HG03108 (cell line): Measurements from ENCODE around the gene CCDC18.
"Not testable (repeated sequence)": the region's sequence is repeated elsewhere in the genome, so short reads cannot be mapped to it uniquely, and the experiment has no call there.

Experiments used
- ATAC-seq: cut with Tn5 transposase; IDR thresholded peaks from one replicate; pipeline ENCODE4 v1.9.1; 2021; ENCODE audit warnings: moderate library complexity; ENCODE audit not compliant: unreplicated experiment

The CCDC18 gene, protein sequence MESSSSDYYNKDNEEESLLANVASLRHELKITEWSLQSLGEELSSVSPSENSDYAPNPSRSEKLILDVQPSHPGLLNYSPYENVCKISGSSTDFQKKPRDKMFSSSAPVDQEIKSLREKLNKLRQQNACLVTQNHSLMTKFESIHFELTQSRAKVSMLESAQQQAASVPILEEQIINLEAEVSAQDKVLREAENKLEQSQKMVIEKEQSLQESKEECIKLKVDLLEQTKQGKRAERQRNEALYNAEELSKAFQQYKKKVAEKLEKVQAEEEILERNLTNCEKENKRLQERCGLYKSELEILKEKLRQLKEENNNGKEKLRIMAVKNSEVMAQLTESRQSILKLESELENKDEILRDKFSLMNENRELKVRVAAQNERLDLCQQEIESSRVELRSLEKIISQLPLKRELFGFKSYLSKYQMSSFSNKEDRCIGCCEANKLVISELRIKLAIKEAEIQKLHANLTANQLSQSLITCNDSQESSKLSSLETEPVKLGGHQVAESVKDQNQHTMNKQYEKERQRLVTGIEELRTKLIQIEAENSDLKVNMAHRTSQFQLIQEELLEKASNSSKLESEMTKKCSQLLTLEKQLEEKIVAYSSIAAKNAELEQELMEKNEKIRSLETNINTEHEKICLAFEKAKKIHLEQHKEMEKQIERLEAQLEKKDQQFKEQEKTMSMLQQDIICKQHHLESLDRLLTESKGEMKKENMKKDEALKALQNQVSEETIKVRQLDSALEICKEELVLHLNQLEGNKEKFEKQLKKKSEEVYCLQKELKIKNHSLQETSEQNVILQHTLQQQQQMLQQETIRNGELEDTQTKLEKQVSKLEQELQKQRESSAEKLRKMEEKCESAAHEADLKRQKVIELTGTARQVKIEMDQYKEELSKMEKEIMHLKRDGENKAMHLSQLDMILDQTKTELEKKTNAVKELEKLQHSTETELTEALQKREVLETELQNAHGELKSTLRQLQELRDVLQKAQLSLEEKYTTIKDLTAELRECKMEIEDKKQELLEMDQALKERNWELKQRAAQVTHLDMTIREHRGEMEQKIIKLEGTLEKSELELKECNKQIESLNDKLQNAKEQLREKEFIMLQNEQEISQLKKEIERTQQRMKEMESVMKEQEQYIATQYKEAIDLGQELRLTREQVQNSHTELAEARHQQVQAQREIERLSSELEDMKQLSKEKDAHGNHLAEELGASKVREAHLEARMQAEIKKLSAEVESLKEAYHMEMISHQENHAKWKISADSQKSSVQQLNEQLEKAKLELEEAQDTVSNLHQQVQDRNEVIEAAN (N-terminal part only)

DNA sequence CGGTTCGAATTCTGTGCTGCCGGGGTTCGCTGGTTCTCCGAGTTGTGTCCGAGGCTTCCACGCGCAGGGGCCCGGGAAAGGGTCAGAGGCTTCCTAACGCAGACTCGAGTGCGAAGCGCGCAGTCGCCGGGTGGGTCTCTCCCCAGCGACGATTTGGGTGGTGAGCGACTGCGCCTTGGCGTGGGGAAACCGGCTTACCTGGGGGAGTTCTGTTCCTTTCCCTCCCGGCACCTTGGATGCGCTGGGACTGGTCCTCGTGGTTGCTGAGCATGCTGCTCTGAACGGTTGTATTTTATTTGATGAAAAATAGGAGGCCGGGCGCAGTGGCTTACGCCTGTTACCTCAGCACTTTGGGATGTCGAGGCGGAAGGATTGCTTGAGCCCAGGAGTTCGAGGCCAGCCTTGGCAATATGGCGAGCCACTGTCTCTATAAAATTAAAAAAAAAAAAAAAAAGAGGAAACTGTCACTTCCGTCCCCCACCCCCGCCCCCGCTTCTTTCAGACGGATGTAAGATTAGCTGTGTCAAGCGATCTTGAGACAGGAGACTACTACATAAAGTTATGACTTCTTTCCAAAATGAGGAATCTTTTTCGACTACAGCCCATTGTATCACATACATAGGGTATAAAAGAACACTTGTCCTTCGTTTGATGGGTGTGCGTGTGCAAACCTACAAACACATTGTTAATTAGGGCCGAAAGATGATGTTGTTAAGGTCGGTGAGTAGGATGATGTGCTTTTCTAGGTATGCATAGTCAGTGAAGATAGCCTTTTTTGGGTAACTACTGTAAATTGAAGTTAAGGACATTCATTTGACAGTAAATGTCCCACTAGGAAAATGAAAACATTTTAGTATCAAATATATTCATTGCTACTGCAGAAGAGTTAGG lies at the start of gene CCDC18:
Gene CCDC18 (plus strand): TSS at position 2 of the 891 bp plus-strand sequence. CDS start 2,638 bp downstream, outside the sequence.
- no peak for ATAC-seq

DNA sequence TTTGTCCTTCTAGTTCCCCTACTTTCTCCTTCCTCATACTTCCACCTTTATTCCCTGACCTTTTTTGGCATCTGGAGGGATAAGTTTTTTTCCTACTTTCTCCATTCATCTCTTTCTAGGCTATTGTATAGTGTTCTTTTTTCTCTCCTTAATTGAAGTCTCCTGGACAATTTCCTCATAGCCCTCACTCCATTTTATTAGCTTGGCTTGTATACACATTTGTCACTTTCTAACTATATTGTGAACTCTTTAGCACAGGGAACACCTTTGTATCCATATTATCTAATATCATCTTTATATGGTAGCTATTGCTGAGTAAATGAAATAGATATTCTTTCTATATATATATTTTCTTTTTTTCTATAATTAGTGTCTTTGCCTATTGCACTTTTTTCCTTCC lies 47.9 kb upstream of the CCDC18 start:
- ATAC-seq: no peak

DNA sequence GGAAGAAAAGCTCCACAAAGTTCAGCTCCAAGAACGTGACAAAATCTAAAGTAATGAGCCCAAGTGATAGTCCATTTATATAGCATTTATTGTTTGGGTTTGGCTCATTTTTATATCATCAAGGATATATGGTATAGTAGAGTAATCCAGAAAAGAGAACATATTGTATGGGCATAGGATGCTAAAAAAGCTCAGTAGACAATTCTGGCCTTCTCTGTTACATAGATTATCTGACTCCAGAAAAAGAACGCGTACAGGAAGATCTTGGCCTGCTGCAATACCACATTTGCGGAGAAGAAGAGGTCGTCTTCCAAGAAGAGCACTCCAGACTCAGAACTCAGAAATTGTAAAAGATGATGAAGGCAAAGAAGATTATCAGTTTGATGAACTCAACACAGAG lies 44.1 kb upstream of the CCDC18 start:
- no peak for ATAC-seq

DNA sequence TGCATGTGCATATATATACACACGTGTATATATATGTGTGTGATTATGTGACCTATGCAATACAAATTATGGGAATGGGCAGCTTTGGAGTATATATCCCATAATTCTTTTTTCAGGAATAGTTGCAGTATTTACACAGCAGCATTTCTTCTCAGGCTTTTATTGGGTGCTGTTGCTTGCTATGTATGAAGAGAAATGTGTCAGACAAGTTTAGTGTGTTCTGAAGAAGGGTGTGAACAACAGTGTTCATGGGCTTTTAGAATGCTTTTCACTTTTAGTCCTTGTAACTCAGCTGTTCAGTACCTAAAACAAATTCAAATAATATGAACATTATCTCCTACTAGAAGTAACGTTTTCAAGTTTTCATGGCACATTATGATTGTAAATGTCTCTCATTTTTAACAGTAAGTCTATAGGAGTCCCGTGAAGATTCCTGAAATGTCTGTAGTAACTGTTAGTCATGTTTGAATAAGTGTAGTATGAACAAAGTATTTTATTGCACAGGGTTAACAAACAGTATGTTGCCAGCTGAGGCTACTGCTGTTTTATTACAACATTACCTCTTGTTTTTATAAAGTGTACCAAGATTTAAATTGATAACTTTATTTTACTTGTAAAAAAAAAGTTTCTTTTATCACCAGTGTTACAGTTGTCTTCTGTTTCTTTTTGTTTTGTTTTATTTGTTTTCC lies 42.8 kb upstream of the CCDC18 start:
- no peak for ATAC-seq

DNA sequence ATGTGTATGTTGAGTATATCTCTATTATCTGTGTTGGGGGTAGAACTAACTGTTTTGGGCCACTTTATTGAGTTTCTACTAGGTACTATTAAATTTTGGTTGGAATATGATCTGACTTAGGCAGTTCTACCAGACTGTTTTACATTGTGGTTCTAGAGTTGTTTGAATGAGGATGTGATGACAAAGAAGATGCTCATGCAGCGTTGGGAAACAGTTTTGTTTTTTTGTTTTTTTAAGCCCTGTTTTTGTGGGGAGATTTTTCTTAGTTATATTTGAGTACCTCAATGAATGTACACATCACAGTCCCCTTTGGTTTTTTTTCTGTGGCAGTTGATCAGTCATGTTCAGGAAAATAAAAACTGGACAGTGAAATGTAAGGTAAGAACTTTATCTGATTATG lies 40.4 kb upstream of the CCDC18 start:
- no peak for ATAC-seq

DNA sequence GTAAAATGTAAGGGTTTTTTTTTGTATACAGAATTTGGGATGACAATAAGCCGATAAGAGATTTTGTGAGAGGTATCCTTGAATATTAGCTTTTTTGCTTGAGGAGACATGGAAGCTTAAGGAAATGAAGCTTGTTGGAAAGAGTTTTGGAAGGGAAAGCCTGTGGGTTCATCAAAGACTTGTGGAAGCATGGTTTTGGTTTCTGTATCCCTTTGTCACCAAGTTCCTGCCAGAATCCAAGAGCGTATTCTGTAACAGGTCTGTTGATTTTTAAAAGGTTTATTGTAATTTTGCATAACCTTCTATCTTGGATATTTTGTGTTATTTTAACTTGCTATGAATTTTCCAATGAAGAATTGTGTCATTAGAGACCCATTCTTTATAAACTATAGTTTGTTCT lies 38.4 kb upstream of the CCDC18 start:
- ATAC-seq: no peak

DNA sequence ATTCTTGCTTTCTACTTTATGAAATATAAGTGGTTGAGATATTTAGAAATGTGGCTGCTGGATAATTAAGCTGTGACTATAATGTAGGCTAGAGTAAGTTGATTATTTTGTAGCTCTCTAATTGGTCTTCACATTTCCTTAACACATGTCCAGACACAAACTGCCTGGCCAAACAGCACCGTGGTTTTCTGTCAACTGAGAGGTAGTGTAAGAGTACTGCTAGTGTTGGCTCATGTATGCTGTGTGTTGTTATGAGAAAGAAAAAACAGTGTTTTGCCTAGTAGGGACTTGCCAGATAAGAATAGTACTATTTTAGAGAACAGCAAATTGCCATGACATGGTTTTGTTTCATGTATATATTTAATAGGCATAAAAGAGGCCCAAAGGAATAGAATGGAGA lies 37.4 kb upstream of the CCDC18 start:
- no peak for ATAC-seq

DNA sequence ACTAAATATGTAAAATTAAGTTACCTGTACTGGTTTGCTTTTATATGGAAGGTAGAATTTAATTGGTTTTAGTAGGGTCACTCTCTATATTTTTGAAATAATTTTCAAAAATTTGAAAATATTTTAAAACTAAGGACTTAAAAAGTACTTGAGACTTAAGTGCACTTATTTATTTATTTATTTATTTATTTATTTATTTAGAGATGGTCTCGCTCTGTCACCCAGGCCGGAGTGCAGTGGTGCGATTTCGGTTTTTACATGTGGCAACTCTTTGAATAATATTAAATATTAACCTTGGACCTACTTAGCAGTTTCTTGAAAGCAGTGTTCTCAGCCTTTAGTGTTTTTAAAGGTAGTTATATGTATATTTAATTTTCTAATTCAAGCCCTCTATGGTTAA lies 36.8 kb upstream of the CCDC18 start:
- no peak for ATAC-seq

DNA sequence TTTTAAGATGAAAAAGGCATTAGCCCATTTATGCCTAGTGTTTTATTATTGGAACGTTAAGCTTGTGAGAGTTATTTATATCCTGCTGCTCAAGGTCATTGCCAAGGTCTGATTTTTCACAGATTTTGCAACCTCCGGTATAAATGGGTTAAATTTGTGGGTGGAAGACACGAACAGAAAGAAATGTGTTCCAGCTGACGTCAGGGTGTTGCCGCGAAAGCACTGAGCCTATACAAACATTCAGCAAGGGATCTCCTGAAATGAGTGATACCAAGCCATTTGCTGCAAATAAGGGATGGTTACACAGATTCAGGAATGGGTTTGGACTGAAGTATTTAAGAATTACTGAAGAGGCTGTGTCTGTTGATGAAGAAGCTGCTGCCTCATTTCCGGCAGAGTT lies 32.5 kb upstream of the CCDC18 start:
- ATAC-seq: no peak

DNA sequence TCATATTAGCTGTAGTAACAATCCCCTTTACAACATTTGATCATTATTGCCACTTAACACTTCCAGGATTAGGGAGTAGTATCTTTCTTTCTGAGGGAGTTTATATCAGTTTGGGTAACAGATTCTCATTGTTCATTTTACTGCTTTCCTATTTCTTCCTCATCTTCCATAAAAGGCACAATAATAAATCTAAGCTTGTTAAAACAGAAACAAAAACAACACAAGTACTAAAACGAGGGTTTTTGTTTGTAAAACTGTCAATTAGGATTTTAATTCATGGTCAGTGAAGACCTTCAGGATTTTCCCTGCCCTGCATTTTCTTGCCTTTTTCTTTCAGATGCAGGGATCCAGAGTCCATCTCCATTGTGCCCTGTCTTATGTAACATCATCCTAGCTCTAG lies 29.8 kb upstream of the CCDC18 start:
- ATAC-seq: no peak

DNA sequence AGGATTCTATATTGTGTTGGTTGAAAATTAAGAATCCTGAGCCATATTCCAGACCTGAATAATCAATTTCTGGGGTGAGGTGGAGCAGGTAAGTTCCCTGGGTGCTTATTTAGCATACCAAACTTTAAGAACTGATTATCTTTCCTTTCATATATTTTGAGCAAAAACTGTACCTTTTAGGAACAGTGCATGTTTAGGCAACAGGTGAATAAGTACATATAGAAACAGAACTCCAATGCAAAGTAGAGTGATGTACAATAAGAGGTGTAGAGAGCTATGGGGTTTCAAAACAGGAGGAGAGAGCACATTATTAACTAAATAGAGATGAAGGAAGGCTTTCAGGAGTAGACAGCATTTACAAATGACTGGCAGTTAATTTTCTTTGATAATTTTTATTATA lies 29.1 kb upstream of the CCDC18 start:
- no peak for ATAC-seq

DNA sequence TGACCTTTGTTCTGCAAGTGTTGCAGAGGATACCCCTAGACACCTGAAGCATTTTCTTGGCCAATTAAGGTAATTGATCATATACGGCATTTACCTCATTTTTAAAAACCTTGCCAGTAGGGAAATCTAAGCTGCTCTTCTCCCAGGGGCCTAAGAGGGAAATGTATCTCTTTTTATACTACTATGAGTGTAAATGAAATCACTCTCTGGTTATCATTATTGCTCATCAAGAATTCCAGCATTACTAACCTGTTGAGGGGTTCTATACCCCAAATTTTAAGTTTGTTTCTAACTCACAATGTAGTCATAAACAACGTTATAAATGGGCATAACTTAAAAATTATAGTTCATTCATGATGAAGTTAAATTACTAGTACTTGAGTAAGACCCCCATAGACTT lies 27.7 kb upstream of the CCDC18 start:
- no peak for ATAC-seq

DNA sequence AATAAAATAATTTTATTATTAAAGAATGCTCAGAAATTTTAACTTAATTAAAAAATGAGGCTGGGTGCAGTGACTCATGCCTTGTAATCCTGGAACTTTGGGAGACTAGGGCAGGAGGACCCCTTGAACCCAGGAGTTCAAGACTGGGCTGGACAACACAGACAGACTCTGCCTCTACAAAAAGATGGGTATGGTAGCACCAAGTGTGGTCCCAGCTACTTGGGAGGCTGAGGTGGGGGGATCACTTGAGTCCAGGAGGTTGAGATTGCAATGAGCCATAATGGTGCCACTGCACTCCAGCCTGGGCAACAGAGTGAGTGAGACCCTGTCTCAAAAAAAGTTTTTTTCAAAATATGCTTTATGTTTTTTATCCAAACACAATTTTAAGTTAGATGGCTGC lies 25.6 kb upstream of the CCDC18 start:
- ATAC-seq: no peak

DNA sequence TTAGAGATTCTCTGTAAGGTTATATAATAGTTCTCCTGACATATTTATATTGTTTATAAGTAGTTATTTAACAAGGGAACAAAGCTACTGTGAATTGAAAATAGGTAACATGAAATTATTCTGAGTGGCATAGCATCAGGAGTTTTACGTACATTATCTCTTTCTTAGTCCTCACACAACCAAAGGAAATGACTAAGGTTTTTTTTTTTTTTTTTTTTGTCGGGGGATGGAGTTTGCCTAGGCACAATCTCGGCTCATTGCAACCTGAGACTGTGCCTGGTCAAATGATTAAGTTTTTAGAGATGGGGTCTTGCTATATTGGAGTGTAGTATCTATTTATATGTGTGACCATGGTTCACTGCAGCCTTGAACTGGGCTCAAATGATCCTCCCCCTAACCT lies 25.2 kb upstream of the CCDC18 start:
- ATAC-seq: no peak

DNA sequence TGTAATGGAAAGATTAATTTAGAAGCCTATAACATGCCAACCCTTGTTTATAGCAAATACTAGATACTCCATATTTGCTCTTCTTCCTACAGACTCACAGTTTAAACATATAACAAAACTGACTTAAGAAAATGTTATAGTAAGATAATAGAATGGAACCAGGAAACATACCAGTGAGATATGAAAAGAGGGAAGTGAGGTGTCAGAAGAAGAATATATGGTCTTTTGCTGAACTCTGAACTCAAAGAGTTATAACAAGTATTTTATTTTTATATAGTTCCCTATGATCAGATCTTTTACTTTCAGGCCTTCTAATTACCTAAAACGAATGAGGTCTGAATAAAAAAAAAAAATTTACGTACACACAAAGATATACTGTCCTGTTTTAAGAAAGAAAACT lies 21.2 kb upstream of the CCDC18 start:
- ATAC-seq: no peak

DNA sequence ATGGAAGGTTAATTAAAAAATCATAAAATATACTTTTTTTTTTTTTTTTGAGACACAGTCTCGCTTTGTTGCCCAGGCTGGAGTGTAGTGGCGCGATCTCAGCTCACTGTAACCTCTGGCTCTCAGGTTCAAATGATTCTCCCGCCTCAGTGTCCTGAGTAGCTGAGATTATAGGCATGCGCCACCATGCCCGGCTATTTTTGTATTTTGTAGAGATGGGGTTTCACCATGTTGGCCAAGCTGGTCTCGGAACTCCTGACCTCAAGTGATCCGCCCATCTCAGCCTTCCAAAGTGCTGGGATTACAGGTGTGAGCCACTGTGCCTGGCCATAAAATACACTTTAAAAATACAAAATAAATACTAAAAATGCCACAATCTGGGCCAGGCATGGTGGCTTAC lies 17.2 kb upstream of the CCDC18 start:
- not testable (repeated sequence) for ATAC-seq

DNA sequence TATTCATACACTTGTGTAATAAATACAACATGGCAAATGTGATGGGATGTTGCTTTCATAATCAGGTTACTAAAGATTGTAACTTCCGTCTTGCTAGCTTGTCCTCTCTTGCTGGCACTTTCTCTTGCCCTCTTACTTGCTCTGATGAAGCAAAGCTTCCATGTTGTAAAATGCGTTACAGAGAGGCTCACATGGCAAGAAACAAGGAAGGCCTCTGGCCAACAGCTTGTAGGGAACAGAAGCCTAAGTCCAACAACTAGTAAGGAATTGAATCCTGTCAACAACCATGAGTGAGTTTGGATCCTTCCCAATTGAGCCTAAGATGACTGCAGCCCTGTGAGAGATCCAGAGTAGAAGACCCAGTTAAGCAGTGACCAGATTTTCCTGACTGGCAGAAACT lies 15.7 kb upstream of the CCDC18 start:
- ATAC-seq: no peak

DNA sequence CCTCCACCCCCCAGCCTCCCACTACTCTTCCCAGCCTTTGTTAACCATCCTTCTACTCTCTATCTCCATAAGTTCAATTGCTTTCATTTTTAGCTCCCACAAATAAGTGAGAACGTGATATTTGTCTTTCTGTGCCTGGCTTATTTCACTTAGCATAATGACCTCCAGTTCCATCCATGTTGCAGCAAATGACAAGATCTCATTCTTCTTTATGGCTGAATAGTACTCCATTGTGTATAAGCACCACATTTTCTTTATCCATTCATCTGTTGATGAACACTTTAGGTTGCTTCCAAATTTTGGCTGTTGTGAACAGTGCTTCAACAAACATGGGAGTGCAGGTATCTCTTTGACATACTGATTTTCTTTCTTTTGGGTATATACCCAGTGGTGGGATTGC lies 14.6 kb upstream of the CCDC18 start:
- not testable (repeated sequence) for ATAC-seq

DNA sequence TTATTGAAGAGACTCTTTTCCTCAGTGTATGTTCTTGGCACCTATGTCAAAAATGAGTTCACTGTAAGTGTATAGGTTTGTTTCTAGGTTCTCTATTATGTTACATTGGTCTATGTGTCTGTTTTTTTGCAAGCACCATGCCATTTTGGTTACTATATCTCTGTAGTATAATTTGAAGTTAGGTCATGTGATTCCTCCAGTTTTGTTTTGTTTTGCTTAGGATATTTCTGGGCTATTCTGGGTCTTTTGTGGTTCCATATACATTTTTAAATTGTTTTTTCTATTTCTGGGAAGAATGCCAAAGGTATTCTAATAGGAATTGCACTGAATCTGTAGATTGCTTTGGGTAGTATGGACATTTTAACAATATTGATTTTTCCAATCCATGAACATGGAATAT lies 13.5 kb upstream of the CCDC18 start:
- no peak for ATAC-seq
